CD4-positive, CD25-positive, alpha-beta regulatory T cell (primary cell): ENCODE data around the gene PHC3. TPM values are rescaled to one million over a fixed set of nuclear protein-coding genes. Genes with fewer than 3 reads are reported as not detected.

Experiments used
- ATAC-seq, 2 donors: fragments of 150-1000 bp; cut with Tn5 transposase; one replicate each; pipeline ENCODE4 v1.10.0; 2021; ENCODE audit warnings: low read depth in 2 of 2, moderate number of reproducible peaks in 2 of 2, moderate library complexity in 1 of 2
- DNase-seq, 3 donors: peaks; one replicate each; pipeline versions ENCODE4 v3.0.0 to v3.0.0-alpha.2; 2012 to 2022; ENCODE audit warnings: mixed read lengths in 1 of 3
- H3K27ac ChIP-seq: one replicate; pipeline ENCODE4 v1.7.0; 2013; ENCODE audit warnings: mild to moderate bottlenecking, low read length; ENCODE audit not compliant: insufficient read depth, poor library complexity, severe bottlenecking
- H3K27me3 ChIP-seq: one replicate; pipeline ENCODE4 v1.7.0; 2013; ENCODE audit warnings: low read length; ENCODE audit not compliant: control insufficient read depth, insufficient read depth
- H3K36me3 ChIP-seq: one replicate; pipeline ENCODE4 v1.7.0; 2013; ENCODE audit warnings: mild to moderate bottlenecking, low read length, moderate library complexity; ENCODE audit not compliant: control insufficient read depth, insufficient read depth
- H3K4me1 ChIP-seq: 2 replicates; pipeline ENCODE4 v1.7.0; 2013; ENCODE audit warnings: mild to moderate bottlenecking, low read length; ENCODE audit not compliant: insufficient read depth, control insufficient read depth, poor library complexity, severe bottlenecking
- H3K4me3 ChIP-seq: one replicate; pipeline ENCODE4 v1.7.0; 2013; ENCODE audit warnings: low read depth, mild to moderate bottlenecking, low read length, moderate library complexity
- H3K9me3 ChIP-seq, 2 experiments: 1 replicate in 1 of 2; 2 replicates in 1 of 2; pipeline ENCODE4 v1.7.0; 2013; ENCODE audit warnings: low read length in 2 of 2, mild to moderate bottlenecking in 1 of 2, moderate library complexity in 1 of 2; ENCODE audit not compliant: control insufficient read depth in 2 of 2
- H3K27ac Mint-ChIP-seq, 3 donors: one replicate each; pipeline ENCODE4 v1.8.0; 2020 to 2022; ENCODE audit warnings: mild to moderate bottlenecking in 3 of 3, mixed read lengths in 3 of 3, moderate library complexity in 2 of 3
- H3K27me3 Mint-ChIP-seq: one replicate; pipeline ENCODE4 v1.8.0; 2022; ENCODE audit warnings: mild to moderate bottlenecking, mixed read lengths
- H3K36me3 Mint-ChIP-seq: one replicate; pipeline ENCODE4 v1.8.0; 2020; ENCODE audit warnings: mixed read lengths
- H3K4me1 Mint-ChIP-seq, 4 donors: one replicate each; pipeline ENCODE4 v1.8.0; 2020 to 2022; ENCODE audit warnings: mixed read lengths in 4 of 4, mild to moderate bottlenecking in 1 of 4
- H3K4me3 Mint-ChIP-seq, 4 donors: one replicate each; pipeline ENCODE4 v1.8.0; 2020 to 2022; ENCODE audit warnings: mild to moderate bottlenecking in 4 of 4, mixed read lengths in 4 of 4, moderate library complexity in 3 of 4
- H3K9me3 Mint-ChIP-seq, 7 donors: one replicate each; pipeline ENCODE4 v1.8.0; 2020 to 2022; ENCODE audit warnings: mixed read lengths in 7 of 7, mild to moderate bottlenecking in 3 of 7, moderate library complexity in 2 of 7
- polyA plus RNA-seq, 4 donors: library from polyadenylated mRNA; unstranded; fragments of 300-500 nt; fragmentation: Illumina TruSeq; gene quantifications; one replicate each; pipeline ENCODE4 v1.2.3, GENCODE V29; 2021
- total RNA-seq: library from RNA; stranded (reverse); gene quantifications from one replicate; pipeline ENCODE4 v1.2.3, GENCODE V29; 2022

PHC3 gene
- total and polyA plus RNA-seq, 5 donors from 2014 or later = 38.5 to 177 (median 42.7) TPM

DNA sequence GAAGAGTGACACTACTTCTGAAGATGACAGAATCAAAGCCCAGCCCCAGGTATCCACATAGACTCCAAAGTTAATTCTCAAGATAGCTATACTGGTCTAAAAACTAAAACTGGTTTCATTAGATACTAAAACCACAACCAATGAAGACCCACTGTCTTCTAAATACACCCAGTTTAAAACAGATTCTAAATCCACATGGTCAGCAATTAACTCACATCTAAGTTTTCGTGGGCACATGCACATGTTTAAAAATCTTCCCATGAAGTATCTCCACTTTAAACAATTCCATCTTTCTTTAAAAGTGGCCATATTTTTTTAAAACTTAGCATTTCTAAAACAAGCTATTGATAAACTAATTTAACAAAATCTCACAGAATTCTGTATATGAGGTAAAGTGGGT lies 80.6 kb downstream of the PHC3 start:
- peak overlapping the region in 2 of 3 donors; percentile 29 to 55 for H3K27ac Mint-ChIP-seq
- peaks cover 48% of the 10 kb centered on the region for H3K36me3 Mint-ChIP-seq

DNA sequence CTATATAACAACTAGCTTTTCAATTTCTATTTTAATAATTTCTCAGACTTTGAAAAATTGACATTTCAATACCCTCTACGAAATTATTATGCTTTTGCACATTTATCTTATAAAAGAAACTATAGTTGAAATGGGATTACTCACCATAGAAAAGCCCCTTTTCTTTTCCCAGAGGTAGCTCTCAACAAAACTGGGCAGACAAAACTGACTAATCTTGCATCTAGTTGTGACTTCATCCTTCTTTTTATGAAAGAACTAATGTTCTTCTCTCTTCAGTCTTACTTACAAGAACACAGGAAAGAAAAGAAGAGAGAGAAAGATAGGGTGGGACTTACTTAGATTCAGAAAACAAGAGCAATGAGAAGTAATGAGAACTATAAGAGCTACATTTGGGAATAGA lies 82.8 kb downstream of the PHC3 start:
- Histone ChIP-seq H3K4me3 (no peak overlapping the region), H3K27me3 (no peaks in the 10 kb centered on the region), H3K36me3 (peaks cover 99% of the 10 kb centered on the region), H3K27ac (peak overlapping the region; percentile 3), H3K9me3 (no peaks in the 10 kb centered on the region), H3K4me1 (no peaks in the 10 kb centered on the region)
- Mint-ChIP-seq H3K27me3 (no peaks in the 10 kb centered on the region), H3K4me1 (peaks cover 14 to 21% (median 17%) of the 10 kb centered on the region in 4 donors), H3K27ac (no peak overlapping the region), H3K36me3 (peaks cover 64% of the 10 kb centered on the region), H3K4me3 (no peak overlapping the region), H3K9me3 (no peaks in the 10 kb centered on the region)
- ATAC-seq (no peak), DNase-seq (no peak)

More for the DNA sequence above, 80.6 kb downstream of the PHC3 start:
- no peak overlapping the region for H3K4me3 ChIP-seq
- no peaks in the 10 kb centered on the region for H3K4me1 ChIP-seq
- no peak overlapping the region for H3K27ac ChIP-seq
- Mint-ChIP-seq H3K4me3 (no peak overlapping the region), H3K4me1 (peaks cover 9 to 18% (median 15%) of the 10 kb centered on the region in 4 donors), H3K27me3 (no peaks in the 10 kb centered on the region), H3K9me3 (no peaks in the 10 kb centered on the region)
- H3K27me3 ChIP-seq = no peaks in the 10 kb centered on the region
- H3K36me3 ChIP-seq = peaks cover 93% of the 10 kb centered on the region
- ATAC-seq = no peak
- DNase-seq = no peak
- H3K9me3 ChIP-seq = no peaks in the 10 kb centered on the region

DNA sequence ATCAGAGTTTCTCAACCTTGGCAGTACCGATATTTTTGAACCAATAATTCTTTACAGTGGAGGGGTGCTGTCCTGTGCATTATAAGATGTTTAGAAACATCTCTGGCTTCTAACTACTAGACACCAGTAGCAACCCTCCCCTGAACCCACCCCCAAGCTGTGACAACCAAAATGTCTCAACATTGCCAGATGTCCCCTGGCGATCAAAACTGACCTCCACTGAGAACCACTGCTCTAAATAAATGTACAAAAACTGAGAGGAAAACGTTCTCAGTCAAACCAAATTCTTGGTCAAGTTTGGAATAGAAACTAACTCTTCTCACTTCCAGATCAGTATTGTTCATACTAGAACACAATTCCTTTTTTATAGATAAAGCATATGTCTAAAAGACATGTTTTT lies 85.2 kb downstream of the PHC3 start:
- Mint-ChIP-seq H3K36me3 (peaks cover 57% of the 10 kb centered on the region), H3K27me3 (no peaks in the 10 kb centered on the region), H3K27ac (no peak overlapping the region), H3K9me3 (no peaks in the 10 kb centered on the region), H3K4me1 (peaks cover 14 to 27% (median 18%) of the 10 kb centered on the region in 4 donors), H3K4me3 (no peak overlapping the region)
- ATAC-seq (no peak), DNase-seq (no peak)
- H3K4me3 ChIP-seq = no peak overlapping the region
- peaks cover 93% of the 10 kb centered on the region for H3K36me3 ChIP-seq
- no peaks in the 10 kb centered on the region for H3K27me3 ChIP-seq
- no peak overlapping the region for H3K27ac ChIP-seq
- H3K9me3 ChIP-seq = no peaks in the 10 kb centered on the region
- H3K4me1 ChIP-seq = no peaks in the 10 kb centered on the region

DNA sequence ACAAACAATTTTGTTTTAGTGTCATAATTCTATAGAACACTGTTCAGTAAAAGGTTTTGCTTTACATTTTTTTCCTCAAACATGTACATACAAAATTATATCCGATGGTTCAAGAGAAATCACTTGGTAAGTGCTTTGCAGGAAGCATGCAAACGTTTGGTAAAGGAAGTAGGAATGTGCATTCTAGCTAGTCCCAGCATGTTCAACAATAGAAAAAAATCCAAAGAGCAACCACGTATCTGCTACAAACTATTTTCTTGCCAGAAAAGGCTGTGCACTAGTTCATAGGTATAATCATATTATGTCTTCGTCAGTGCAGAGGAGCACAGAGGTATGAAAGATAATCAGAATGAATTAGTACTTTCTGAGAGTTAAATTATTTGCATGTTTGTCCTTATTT lies 85.8 kb downstream of the PHC3 start:
- no peak for ATAC-seq
- Mint-ChIP-seq H3K4me1 (peaks cover 12 to 33% (median 21%) of the 10 kb centered on the region in 4 donors), H3K9me3 (no peaks in the 10 kb centered on the region), H3K27me3 (no peaks in the 10 kb centered on the region), H3K27ac (peak overlapping the region in 1 of 3 donors; percentile 56), H3K4me3 (no peak overlapping the region), H3K36me3 (peaks cover 59% of the 10 kb centered on the region)
- Histone ChIP-seq H3K4me3 (no peak overlapping the region), H3K27ac (no peak overlapping the region), H3K36me3 (peaks cover 90% of the 10 kb centered on the region), H3K4me1 (no peaks in the 10 kb centered on the region), H3K27me3 (no peaks in the 10 kb centered on the region), H3K9me3 (no peaks in the 10 kb centered on the region)
- no peak for DNase-seq

DNA sequence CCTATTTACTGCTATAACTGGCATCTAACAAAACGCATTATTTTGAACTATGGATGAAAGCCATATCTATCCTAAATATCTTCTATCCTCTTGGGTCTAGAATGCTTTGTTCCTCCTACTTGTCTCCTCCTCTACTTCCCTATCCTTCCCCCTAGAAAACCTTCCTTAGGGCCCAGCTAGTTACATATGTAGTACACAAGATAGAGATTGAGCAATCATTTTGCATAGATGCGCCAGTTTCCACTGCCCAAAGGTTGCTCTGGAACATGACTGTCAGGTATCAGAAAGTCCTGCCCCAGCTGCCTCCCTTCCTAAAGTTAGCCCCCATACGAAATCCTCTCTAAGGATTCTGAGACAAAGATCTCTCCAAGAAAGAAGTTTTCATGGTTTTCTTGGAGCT lies 88.6 kb downstream of the PHC3 start:
- Histone ChIP-seq H3K27ac (no peak overlapping the region), H3K4me1 (no peaks in the 10 kb centered on the region), H3K27me3 (no peaks in the 10 kb centered on the region), H3K9me3 (no peaks in the 10 kb centered on the region), H3K4me3 (no peak overlapping the region), H3K36me3 (peaks cover 83% of the 10 kb centered on the region)
- Mint-ChIP-seq H3K36me3 (peaks cover 56% of the 10 kb centered on the region), H3K27ac (peak overlapping the region in 2 of 3 donors; percentile 20 to 37), H3K4me3 (no peak overlapping the region), H3K4me1 (peaks cover 10 to 32% (median 17%) of the 10 kb centered on the region in 4 donors), H3K27me3 (no peaks in the 10 kb centered on the region), H3K9me3 (no peaks in the 10 kb centered on the region)
- ATAC-seq (no peak), DNase-seq (no peak)

DNA sequence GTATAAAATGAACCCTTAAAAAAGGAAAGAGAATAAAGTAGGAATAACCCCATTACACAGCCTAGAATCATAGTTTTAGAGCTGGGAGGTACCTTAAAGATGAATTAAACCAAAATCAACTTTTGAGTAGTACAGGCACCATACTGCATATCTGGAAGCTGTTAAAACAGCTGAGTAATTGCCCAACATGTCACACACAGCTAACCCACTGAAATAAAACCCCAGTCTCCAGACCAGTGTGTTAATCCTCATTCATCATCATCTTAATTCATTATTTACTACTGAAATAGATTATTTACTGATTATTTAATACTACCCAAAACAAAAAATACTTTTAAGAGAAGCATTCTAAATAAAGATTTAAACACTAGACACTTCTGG lies 90.9 kb downstream of the PHC3 start:
- H3K9me3 Mint-ChIP-seq = no peaks in the 10 kb centered on the region
- no peak for ATAC-seq
- no peaks in the 10 kb centered on the region for H3K27me3 Mint-ChIP-seq
- no peak overlapping the region for H3K4me3 Mint-ChIP-seq
- peak overlapping the region in 1 of 3 donors; percentile 54 for H3K27ac Mint-ChIP-seq
- no peak for DNase-seq
- H3K9me3 ChIP-seq = no peaks in the 10 kb centered on the region
- H3K27ac ChIP-seq = no peak overlapping the region
- H3K27me3 ChIP-seq = no peaks in the 10 kb centered on the region
- H3K36me3 Mint-ChIP-seq = peaks cover 47% of the 10 kb centered on the region
- no peaks in the 10 kb centered on the region for H3K4me1 ChIP-seq
- no peak overlapping the region for H3K4me3 ChIP-seq
- H3K4me1 Mint-ChIP-seq = peaks cover 8 to 29% (median 11%) of the 10 kb centered on the region in 4 donors
- peaks cover 82% of the 10 kb centered on the region for H3K36me3 ChIP-seq

DNA sequence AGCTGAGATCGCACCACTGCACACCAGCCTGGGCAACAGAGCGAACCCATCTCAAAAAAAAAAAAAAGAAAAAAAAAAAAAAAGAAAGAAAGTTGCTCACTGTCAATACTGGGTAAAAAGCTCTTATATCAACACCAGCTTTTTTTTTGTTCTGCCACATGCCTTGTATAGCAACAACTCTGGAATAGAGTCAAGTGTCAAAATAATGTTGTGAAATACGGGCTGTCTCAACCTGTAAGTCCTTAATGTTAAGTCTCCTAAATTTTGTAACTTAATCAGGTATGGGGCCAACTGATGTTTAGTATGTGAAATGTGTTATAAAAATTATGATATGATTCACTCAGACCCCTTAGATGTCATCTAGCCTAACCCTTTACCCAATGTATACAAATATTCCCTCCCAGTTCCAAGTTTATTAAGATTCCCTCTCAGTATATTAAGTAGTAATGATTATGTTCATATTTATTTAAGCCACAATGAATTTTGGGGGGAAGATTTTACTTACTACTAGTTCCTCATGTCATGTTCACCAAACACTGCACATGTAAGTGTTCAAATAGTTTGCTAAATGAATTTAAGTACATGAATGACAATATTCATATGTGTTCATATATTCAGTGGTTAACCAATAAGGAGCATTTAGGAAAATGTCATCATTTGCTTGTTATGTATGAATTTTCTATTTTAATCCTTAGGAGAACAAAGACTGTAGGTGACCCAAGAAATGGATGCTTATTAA lies 91.5 kb downstream of the PHC3 start:
- no peak overlapping the region for H3K27ac ChIP-seq
- H3K4me3 ChIP-seq = no peak overlapping the region
- H3K27ac Mint-ChIP-seq = peak overlapping the region in 2 of 3 donors; percentile 11 to 54
- no peaks in the 10 kb centered on the region for H3K9me3 Mint-ChIP-seq
- DNase-seq = no peak
- no peak overlapping the region for H3K4me3 Mint-ChIP-seq
- no peaks in the 10 kb centered on the region for H3K27me3 Mint-ChIP-seq
- no peaks in the 10 kb centered on the region for H3K9me3 ChIP-seq
- H3K4me1 ChIP-seq = no peaks in the 10 kb centered on the region
- no peaks in the 10 kb centered on the region for H3K27me3 ChIP-seq
- H3K36me3 Mint-ChIP-seq = peaks cover 46% of the 10 kb centered on the region
- peaks cover 81% of the 10 kb centered on the region for H3K36me3 ChIP-seq
- no peak for ATAC-seq
- peaks cover 8 to 29% (median 10%) of the 10 kb centered on the region in 4 donors for H3K4me1 Mint-ChIP-seq

DNA sequence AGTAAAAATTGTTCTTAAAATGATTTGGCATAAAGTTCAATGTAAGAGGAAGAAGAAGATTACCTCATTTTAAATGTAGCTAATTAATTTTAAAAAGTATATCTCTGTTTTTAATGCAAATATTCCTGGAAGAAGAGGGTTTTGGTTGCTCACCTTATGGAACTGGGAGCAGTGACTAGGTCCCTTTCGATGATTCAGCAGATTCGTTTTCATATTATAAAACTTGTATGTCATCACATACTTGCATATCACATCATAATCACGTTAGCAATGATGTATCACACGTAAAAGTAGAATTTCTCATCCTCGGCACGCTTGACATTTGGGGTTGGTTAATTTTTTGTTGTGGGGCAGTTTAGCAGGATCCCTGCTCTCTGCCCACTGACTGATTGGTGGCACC lies 96.1 kb downstream of the PHC3 start:
- H3K27me3 ChIP-seq = no peaks in the 10 kb centered on the region
- H3K4me1 Mint-ChIP-seq = peaks cover 0 to 6% (median 4%) of the 10 kb centered on the region in 4 donors
- no peak overlapping the region for H3K27ac Mint-ChIP-seq
- H3K27ac ChIP-seq = no peak overlapping the region
- H3K4me3 ChIP-seq = no peak overlapping the region
- DNase-seq (no peak), ATAC-seq (no peak)
- H3K9me3 Mint-ChIP-seq = peaks cover 0 to 2% (median 0%) of the 10 kb centered on the region in 7 donors
- H3K4me1 ChIP-seq = no peaks in the 10 kb centered on the region
- peaks cover 58% of the 10 kb centered on the region for H3K36me3 ChIP-seq
- no peaks in the 10 kb centered on the region for H3K27me3 Mint-ChIP-seq
- peaks cover 31% of the 10 kb centered on the region for H3K36me3 Mint-ChIP-seq
- no peak overlapping the region for H3K4me3 Mint-ChIP-seq
- no peaks in the 10 kb centered on the region for H3K9me3 ChIP-seq
